Activated CD4-positive, alpha-beta memory T cell treated with anti-CD3 and anti-CD28 coated beads for 36 hours (primary cell): ENCODE results near the gene UNC93A. TPM values are rescaled to one million over a fixed set of nuclear protein-coding genes. Genes with fewer than 3 reads are reported as not detected.
"Not testable (repeated sequence)": the region's sequence is repeated elsewhere in the genome, so short reads cannot be mapped to it uniquely, and the experiment has no call there.

ENCODE experiments used
- CTCF ChIA-PET: fragments of 350-600 bp; sonication (Branson Sonifier 250); formaldehyde crosslinking; loops from one replicate; lab custom pipeline; 2021; ENCODE audit warnings: antibody characterized with exemption, inconsistent platforms; lab: Charles Lee
- POLR2A ChIA-PET: fragments of 350-600 bp; sonication (Branson Sonifier 250); formaldehyde crosslinking; loops from one replicate; lab custom pipeline; 2021; ENCODE audit warnings: antibody characterized with exemption; lab: Charles Lee
- DNase-seq: peaks from one replicate; pipeline ENCODE4 v3.0.0-alpha.2; 2020
- H3K27ac Mint-ChIP-seq: one replicate; pipeline ENCODE4 v1.8.0; 2021; ENCODE audit warnings: mixed read lengths
- H3K27me3 Mint-ChIP-seq: one replicate; pipeline ENCODE4 v1.8.0; 2021; ENCODE audit warnings: mixed read lengths
- H3K36me3 Mint-ChIP-seq: one replicate; pipeline ENCODE4 v1.8.0; 2021; ENCODE audit warnings: mixed read lengths
- H3K4me1 Mint-ChIP-seq: one replicate; pipeline ENCODE4 v1.8.0; 2021; ENCODE audit warnings: low read depth, mixed read lengths
- H3K4me3 Mint-ChIP-seq: one replicate; pipeline ENCODE4 v1.8.0; 2021; ENCODE audit warnings: mild to moderate bottlenecking, mixed read lengths
- H3K9me3 Mint-ChIP-seq: one replicate; pipeline ENCODE4 v1.8.0; 2021; ENCODE audit warnings: mixed read lengths
- intact Hi-C: fragments of 100-400 bp; cut with micrococcal nuclease; formaldehyde crosslinking; loops from one replicate; pipeline ENCODE4 v1.15.1; 2023
- total RNA-seq, 2 experiments: library from RNA; stranded (reverse); gene quantifications; one replicate each; pipeline ENCODE4 v1.2.3, GENCODE V29; 2021

UNC93A gene
- total RNA-seq, 2 experiments from 2014 or later = not detected

DNA sequence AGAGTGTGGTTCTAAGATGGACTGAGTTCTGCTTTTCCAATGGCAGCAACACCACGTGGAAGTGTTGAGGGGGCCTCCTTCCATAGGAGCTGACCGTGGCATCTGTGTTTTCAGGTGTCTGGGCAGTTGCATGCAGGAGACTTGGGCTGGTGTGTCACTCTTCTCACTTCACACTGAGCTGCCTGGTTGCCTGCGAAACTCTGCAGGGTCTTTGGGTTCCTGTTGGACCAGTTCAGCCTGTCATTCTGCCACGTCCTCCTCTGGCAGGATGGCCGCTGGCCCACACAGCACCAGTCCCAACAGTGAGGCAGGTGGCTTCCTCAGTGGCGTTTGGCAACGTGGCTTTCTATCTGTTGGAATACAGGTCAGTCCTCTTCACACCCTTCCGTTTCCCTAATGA lies 16.1 kb upstream of the UNC93A start:
- Mint-ChIP-seq H3K9me3 (no peaks in the 10 kb centered on the region), H3K27ac (no peak overlapping the region), H3K4me1 (no peaks in the 10 kb centered on the region), H3K27me3 (peaks cover 19% of the 10 kb centered on the region), H3K36me3 (no peaks in the 10 kb centered on the region), H3K4me3 (no peak overlapping the region)
- POLR2A ChIA-PET = no interaction called here
- intact Hi-C loops = no loop called here
- CTCF ChIA-PET = interaction anchor here (1.2 to 1.6 kb wide), 2 partner anchors 14 to 15 kb away, joined by 3 to 6 read pairs; no protein-coding TSS in a partner anchor
- no peak for DNase-seq

DNA sequence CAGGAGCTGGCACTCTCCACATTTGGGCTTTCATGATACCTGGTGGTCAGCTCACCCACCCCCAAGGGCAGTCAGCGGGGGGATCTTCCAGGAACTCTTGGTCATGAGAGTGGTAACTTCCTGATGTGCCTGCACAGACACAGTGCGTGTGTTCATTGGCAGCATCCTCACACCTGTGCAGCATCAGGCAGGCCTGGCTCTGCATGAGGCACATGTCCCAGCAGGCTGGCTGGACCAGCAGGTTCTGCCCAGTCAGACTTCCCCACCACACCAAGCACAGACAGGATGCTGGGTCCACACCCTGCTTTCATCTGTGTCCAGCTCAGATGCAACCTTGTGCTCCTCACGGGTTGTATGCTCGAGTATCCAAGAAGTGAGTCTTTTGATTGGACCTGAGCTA lies 15.7 kb upstream of the UNC93A start:
- Mint-ChIP-seq H3K9me3 (no peaks in the 10 kb centered on the region), H3K4me3 (no peak overlapping the region), H3K27ac (no peak overlapping the region), H3K4me1 (no peaks in the 10 kb centered on the region), H3K36me3 (no peaks in the 10 kb centered on the region), H3K27me3 (peaks cover 21% of the 10 kb centered on the region)
- DNase-seq = no peak
- intact Hi-C loops = no loop called here
- POLR2A ChIA-PET = no interaction called here
- CTCF ChIA-PET = interaction anchor here (1.2 to 1.6 kb wide), 2 partner anchors 13 to 15 kb away, joined by 3 to 6 read pairs; no protein-coding TSS in a partner anchor

DNA sequence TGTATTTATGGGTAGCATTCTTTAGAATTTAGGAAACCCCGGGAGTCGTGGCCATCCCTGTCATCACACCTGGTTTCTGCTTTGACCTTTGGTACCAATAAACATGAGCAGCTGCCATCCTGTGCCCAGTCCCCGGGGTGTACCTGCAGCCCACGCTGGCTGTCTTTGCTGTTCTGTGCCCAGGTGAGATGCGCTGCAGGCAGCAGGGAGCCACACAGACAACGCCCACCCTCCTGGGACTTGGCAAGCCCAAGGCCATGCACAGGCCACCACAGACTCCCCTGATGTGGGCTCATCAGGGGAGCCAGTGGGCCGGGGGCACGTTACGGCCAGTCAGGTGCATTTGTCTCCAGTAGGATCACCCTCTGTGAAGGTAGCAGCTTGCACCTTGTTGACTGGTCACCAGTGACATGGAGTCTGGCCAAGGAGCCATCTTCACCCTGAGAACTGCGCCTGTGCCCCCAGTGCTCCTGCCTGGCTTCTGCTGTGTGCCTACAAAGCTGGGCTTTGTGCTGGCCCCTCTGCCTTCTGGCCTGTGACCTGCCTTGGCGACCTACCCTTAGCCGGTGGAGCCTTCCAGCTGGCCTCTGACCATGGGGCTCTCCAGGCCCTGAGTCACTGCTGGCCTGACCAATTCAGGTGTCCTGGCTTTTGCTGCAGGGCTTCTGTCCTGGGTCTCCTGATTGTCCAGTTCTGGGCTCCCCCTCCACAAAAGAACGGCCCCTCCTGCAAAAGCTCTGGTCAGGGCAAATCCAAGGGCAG lies 14.2 kb upstream of the UNC93A start:
- CTCF ChIA-PET = no interaction called here
- Mint-ChIP-seq H3K36me3 (no peaks in the 10 kb centered on the region), H3K4me1 (no peaks in the 10 kb centered on the region), H3K4me3 (no peak overlapping the region), H3K27me3 (peaks cover 20% of the 10 kb centered on the region), H3K9me3 (no peaks in the 10 kb centered on the region), H3K27ac (no peak overlapping the region)
- POLR2A ChIA-PET = no interaction called here
- intact Hi-C loops = no loop called here
- DNase-seq = no peak

DNA sequence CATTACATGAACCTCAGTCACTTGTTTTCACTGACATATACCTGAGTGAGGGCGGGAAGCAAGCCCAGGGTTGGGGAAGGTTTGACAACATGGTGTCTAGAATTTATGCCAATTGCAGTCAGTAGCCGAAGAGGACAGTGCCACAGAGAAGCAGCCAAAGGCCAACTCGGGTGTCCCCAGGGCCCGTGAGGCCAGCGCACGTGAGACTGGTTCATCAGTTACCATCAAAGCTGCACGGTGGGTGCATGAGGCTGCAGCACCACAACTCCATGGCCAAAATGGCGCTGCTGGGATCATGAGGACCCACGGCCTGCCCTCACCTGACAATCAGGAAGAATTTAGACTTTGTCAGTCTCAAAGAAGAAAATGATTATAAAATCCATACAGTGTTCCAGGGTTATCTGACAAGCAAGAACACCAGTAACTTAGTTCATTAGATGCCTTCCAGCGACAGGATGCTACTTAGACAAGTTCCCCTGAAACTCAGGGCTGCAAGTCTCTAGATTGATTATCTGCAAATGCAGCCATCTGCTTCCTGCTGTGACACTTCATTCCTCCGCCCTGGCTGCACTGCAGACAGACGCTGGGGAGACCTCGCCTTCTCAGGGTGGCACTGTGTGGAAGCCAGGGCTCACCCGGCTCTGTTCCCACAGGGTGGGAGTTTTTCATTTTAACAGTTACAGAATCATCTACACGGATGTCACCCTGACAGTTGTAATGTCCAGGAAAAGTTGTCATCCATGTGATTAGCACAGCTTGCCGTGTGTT lies 12.8 kb upstream of the UNC93A start:
- peaks cover 23% of the 10 kb centered on the region for H3K27me3 Mint-ChIP-seq
- CTCF ChIA-PET = not testable (repeated sequence)

DNA sequence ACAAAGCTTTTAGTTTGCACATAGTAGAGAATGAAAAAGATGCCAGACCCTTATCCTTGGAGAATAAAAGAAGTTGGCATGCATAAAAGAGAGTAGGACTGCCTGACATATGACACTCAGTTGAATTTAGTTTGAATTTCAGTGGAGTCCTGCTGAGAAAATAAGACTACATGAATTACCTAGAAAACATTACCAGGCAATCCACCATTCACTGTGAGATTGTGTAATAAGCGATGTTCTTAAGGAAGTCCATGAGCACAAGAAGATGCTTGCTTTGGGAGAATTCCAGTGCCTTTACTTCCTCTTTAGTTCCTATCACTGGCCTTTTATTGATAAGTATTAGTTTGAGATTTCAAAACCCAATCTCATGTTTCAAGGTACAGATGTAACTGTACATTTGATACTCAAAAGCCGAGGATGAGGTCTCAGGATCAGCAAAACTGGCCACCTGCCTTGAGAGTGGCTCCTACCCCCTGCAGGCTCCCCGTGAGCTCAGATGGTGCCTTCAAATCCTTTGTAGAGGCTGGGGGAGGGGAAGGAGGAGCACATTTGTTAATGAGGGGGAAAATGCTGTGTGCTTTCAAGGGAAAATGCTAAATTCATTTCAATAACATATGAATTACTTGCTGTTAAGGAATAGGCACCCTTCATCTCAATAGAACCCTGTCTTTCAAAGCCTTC lies 11.2 kb upstream of the UNC93A start:
- H3K36me3 Mint-ChIP-seq = no peaks in the 10 kb centered on the region
- H3K4me3 Mint-ChIP-seq = no peak overlapping the region
- intact Hi-C loops = loop anchor here (10.0 kb wide), 1 partner anchor 505 kb away; no protein-coding TSS in a partner anchor
- H3K9me3 Mint-ChIP-seq = no peaks in the 10 kb centered on the region
- H3K27ac Mint-ChIP-seq = no peak overlapping the region
- no peak for DNase-seq
- H3K27me3 Mint-ChIP-seq = peaks cover 25% of the 10 kb centered on the region
- no peaks in the 10 kb centered on the region for H3K4me1 Mint-ChIP-seq
- CTCF ChIA-PET = no interaction called here
- POLR2A ChIA-PET = no interaction called here

More for the DNA sequence above, 12.8 kb upstream of the UNC93A start:
- H3K36me3 Mint-ChIP-seq, H3K4me3 Mint-ChIP-seq, H3K27ac Mint-ChIP-seq, POLR2A ChIA-PET, DNase-seq, H3K9me3 Mint-ChIP-seq, intact Hi-C loops, H3K4me1 Mint-ChIP-seq: not testable (repeated sequence)

DNA sequence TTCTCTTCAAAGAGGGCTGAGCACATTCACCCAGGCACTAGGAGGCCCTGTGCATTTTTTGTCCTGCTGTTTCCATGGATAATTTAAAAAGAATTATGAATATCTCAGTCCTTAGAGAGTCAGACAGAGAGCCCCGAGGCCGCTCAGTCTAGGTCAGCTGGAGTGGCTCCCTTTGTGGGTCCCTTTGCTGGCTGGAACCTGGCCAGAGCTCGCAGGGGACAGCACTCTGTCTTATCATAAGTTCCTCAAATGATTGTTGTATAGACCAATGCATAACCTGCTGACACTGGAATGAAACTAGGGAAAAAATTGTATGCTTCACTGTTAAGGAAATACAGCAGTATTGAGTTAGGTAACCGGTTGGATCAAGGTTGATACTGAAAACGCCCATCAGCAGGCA lies 10.6 kb upstream of the UNC93A start:
- H3K4me1 Mint-ChIP-seq, POLR2A ChIA-PET, H3K27ac Mint-ChIP-seq, H3K36me3 Mint-ChIP-seq, CTCF ChIA-PET, H3K9me3 Mint-ChIP-seq, DNase-seq, H3K4me3 Mint-ChIP-seq: not testable (repeated sequence)
- H3K27me3 Mint-ChIP-seq = peaks cover 25% of the 10 kb centered on the region
- intact Hi-C loops = loop anchor here (10.0 kb wide), 1 partner anchor 506 kb away; no protein-coding TSS in a partner anchor

DNA sequence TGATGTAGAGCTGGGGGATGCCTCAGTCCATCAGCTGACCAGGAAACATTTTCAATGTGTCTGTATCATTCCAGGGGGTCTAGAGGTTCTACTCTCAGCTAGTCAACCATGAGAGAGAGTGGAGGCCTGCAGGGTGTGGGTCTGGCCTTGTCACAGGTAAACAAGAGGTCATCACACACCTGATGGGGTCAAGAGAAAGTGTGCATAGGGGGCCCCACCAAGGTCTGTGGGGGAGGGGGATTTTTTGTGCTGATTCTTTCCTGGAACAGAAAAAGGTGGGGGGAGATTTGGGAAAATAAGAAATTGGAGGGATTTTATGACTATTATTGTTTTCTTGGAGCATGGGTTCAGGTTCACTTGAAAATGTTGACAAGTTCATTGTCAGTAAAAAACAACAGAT lies 8.9 kb upstream of the UNC93A start:
- peaks cover 22% of the 10 kb centered on the region for H3K27me3 Mint-ChIP-seq
- no peak overlapping the region for H3K27ac Mint-ChIP-seq
- DNase-seq = no peak
- POLR2A ChIA-PET = no interaction called here
- intact Hi-C loops = loop anchor here (10.0 kb wide), 1 partner anchor 507 kb away; no protein-coding TSS in a partner anchor
- CTCF ChIA-PET = no interaction called here
- H3K9me3 Mint-ChIP-seq = no peaks in the 10 kb centered on the region
- no peak overlapping the region for H3K4me3 Mint-ChIP-seq
- no peaks in the 10 kb centered on the region for H3K36me3 Mint-ChIP-seq
- no peaks in the 10 kb centered on the region for H3K4me1 Mint-ChIP-seq

DNA sequence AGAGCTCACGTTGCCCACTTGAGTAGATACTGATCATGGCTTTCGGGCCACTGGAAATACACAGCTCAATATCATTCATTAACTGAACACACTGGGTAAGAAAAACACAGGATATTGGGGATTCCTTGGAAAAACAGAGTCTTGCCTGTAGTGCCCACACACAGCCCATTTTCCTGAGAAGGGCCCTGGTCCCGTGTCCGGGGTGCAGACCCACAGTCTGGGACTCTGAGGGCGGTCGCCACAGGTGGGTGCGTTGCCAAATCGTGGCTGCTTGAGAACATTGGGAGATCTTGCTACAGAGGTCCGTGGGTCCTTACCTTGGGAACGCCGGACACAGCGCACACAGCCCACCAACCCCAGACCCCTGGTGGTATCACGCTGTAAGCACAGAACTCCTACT lies 6.5 kb upstream of the UNC93A start:
- POLR2A ChIA-PET, DNase-seq, H3K9me3 Mint-ChIP-seq, H3K4me3 Mint-ChIP-seq, CTCF ChIA-PET, H3K36me3 Mint-ChIP-seq, H3K27ac Mint-ChIP-seq, H3K4me1 Mint-ChIP-seq: not testable (repeated sequence)
- peaks cover 10% of the 10 kb centered on the region for H3K27me3 Mint-ChIP-seq
- intact Hi-C loops = loop anchor here (10.0 kb wide), 1 partner anchor 510 kb away; no protein-coding TSS in a partner anchor

DNA sequence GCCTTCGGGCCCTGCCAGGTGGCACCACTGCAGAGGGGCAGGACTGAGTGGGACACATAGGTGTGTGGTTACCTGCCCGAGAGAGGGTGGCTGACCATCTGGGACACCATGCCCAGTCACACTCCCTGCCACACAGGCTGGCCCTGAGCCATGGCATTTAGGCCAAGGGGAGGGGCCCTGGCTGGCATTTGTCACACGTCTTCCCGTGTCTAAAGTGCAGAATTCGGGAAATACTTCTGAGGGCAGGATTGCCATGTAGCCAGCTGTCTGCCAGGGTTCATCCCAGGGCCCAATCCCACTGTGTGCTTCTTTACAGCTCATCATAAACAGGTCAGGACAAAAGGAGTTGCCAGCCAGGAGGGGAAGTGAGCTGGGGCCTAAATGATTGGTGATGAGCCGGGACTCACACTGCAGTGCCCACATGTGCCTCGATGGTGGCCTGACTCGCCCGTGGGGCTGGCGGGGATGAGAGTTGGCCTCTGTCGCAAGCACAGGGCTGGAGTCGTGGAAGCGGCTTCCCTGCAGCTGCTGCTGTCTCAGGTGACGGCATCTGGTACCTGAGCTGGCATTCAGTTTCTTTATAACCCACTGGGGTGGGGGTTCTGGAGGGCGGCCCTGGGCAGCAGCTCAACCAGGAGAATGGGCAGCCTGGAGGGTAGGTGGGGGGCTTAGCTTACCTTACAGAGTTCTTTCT lies 5.9 kb upstream of the UNC93A start:
- H3K27ac Mint-ChIP-seq = no peak overlapping the region
- no peak for DNase-seq
- H3K36me3 Mint-ChIP-seq = no peaks in the 10 kb centered on the region
- H3K9me3 Mint-ChIP-seq = no peaks in the 10 kb centered on the region
- POLR2A ChIA-PET = no interaction called here
- intact Hi-C loops = loop anchor here (10.0 kb wide), 1 partner anchor 510 kb away; no protein-coding TSS in a partner anchor
- H3K4me3 Mint-ChIP-seq = no peak overlapping the region
- CTCF ChIA-PET = no interaction called here
- H3K4me1 Mint-ChIP-seq = no peaks in the 10 kb centered on the region
- peaks cover 8% of the 10 kb centered on the region for H3K27me3 Mint-ChIP-seq

DNA sequence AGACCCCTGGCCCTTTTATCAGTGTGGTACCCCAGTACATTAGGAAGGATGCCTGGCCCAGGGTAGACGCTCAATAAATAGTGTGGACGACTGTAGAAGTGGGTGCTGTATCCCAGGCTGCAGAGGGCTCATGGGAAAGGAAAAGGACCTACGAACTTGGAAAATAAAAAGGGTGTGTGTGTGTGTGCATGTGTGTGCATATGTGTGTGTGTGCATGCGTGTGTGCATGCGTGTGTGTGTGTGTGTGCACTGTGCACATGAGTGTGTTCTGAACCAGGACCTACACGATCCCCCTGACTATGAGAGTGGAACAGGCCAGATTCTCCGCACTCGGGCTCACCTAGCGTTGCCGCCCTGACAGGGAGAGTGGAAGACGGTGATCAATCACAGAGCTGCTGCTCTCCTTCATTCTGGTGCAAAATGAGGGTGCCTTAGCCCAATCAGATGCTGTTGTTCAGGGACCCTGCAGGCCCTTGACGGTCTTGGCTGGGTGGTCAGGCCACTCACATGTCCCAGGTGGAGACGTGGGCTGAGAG lies 3.5 kb upstream of the UNC93A start:
- CTCF ChIA-PET = no interaction called here
- peaks cover 10% of the 10 kb centered on the region for H3K27me3 Mint-ChIP-seq
- no peak overlapping the region for H3K4me3 Mint-ChIP-seq

DNA sequence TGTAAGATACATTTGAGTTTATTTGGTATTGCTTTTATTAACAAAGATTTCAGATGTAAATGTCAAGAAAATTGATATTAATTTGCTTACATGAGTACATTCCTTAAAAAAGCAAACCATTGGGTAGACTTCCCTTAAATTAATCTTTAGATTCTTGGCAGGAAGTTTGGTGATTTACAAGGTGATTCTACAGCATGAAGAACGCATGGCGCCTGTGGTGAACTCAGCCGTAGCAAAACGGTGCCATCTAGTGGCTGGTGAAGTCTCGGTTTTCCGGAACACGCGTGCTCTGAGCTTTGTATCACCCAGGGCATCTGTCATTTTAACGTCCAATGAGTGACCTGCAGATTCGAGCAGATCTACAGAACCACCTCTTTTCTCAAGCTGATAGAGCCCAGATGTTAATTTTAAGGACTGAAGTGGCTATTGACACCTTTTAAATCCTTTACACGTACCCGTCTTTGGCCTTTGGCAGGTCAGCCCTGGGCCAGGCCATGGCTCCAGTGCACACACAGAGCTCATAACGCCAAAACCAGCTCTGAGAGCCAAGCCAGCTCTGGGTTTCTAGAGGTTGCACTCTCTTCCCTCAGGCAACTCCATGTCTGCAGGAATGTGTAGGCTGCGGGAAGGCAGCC lies 2.4 kb upstream of the UNC93A start:
- DNase-seq = peak; percentile 47
- intact Hi-C loops = loop anchor here (10.0 kb wide), 1 partner anchor 514 kb away; no protein-coding TSS in a partner anchor
- H3K36me3 Mint-ChIP-seq, H3K4me1 Mint-ChIP-seq, H3K27me3 Mint-ChIP-seq, H3K27ac Mint-ChIP-seq, H3K4me3 Mint-ChIP-seq, H3K9me3 Mint-ChIP-seq, POLR2A ChIA-PET: not testable (repeated sequence)
- CTCF ChIA-PET = interaction anchor here (0.7 to 1.5 kb wide), 3 partner anchors 9 to 63 kb away, joined by 3 to 6 read pairs (median 5); no protein-coding TSS in a partner anchor

More for the DNA sequence above, 3.5 kb upstream of the UNC93A start:
- Mint-ChIP-seq H3K4me1 (no peaks in the 10 kb centered on the region), H3K27ac (no peak overlapping the region), H3K9me3 (no peaks in the 10 kb centered on the region), H3K36me3 (no peaks in the 10 kb centered on the region)
- DNase-seq = no peak
- intact Hi-C loops = loop anchor here (10.0 kb wide), 1 partner anchor 513 kb away; no protein-coding TSS in a partner anchor
- POLR2A ChIA-PET = no interaction called here
